Natural killer cell (primary cell): Measurements from ENCODE around the gene CCDC88A. TPM values are rescaled to one million over a fixed set of nuclear protein-coding genes. Genes with fewer than 3 reads are reported as not detected.

Experiments
- ATAC-seq, 3 donors: fragments of 150-1000 bp in 2 of 3; fragments of 200-7000 bp in 1 of 3; cut with Tn5 transposase; 1 replicate in 1 of 3; 2 replicates in 2 of 3; pipeline ENCODE4 v1.10.0; 2021; ENCODE audit warnings: mild to moderate bottlenecking in 2 of 3, moderate library complexity in 2 of 3
- DNase-seq, 2 donors: peaks; one replicate each; pipeline versions ENCODE4 v3.0.0 to v3.0.0-alpha.2; 2013 to 2021; ENCODE audit warnings: mixed read lengths in 1 of 2
- H3K27ac ChIP-seq: one replicate; pipeline ENCODE4 v1.5.1; 2013; ENCODE audit warnings: mild to moderate bottlenecking, low read length
- H3K27me3 ChIP-seq: one replicate; pipeline ENCODE4 v1.6.1; 2013; ENCODE audit warnings: low read length; ENCODE audit not compliant: control insufficient read depth, insufficient read depth
- H3K36me3 ChIP-seq: one replicate; pipeline ENCODE4 v1.6.1; 2013; ENCODE audit warnings: low read length; ENCODE audit not compliant: control insufficient read depth, insufficient read depth
- H3K4me1 ChIP-seq: one replicate; pipeline ENCODE4 v1.6.1; 2013; ENCODE audit warnings: low read length; ENCODE audit not compliant: control insufficient read depth, insufficient read depth
- H3K4me3 ChIP-seq: one replicate; pipeline ENCODE4 v1.5.1; 2013; ENCODE audit warnings: low read length
- H3K9me3 ChIP-seq: one replicate; pipeline ENCODE4 v1.6.1; 2013; ENCODE audit warnings: low read length; ENCODE audit not compliant: control insufficient read depth, insufficient read depth
- H3K27ac Mint-ChIP-seq, 2 donors: one replicate each; pipeline ENCODE4 v1.8.0; 2022; ENCODE audit warnings: mild to moderate bottlenecking in 2 of 2, mixed read lengths in 2 of 2, moderate library complexity in 1 of 2
- H3K27me3 Mint-ChIP-seq, 2 donors: one replicate each; pipeline ENCODE4 v1.8.0; 2022; ENCODE audit warnings: low read depth in 2 of 2, mixed read lengths in 2 of 2
- H3K36me3 Mint-ChIP-seq: one replicate; pipeline ENCODE4 v1.8.0; 2022; ENCODE audit warnings: mixed read lengths
- H3K4me1 Mint-ChIP-seq, 2 donors: one replicate each; pipeline ENCODE4 v1.8.0; 2022; ENCODE audit warnings: mixed read lengths in 2 of 2
- H3K4me3 Mint-ChIP-seq: one replicate; pipeline ENCODE4 v1.8.0; 2022; ENCODE audit warnings: mild to moderate bottlenecking, moderate library complexity, mixed read lengths
- H3K9me3 Mint-ChIP-seq, 2 donors: one replicate each; pipeline ENCODE4 v1.8.0; 2022; ENCODE audit warnings: mixed read lengths in 2 of 2
- WGBS: methylation state at CpG from one replicate; pipeline ENCODE4 v1.1.7; 2013; ENCODE audit warnings: missing lambda C conversion rate; ENCODE audit not compliant: insufficient coverage; 5-methylcytosine and 5-hydroxymethylcytosine counted together
- intact Hi-C: fragments of 100-400 bp; cut with micrococcal nuclease; formaldehyde crosslinking; loops from one replicate; pipeline ENCODE4 v1.14.2; 2022
- total RNA-seq, 4 donors: library from RNA; stranded (reverse); fragments of 120-200 nt in 1 of 4; gene quantifications; one replicate each; pipeline versions ENCODE4 v1.2.3 to v1.2.4, GENCODE V29; 2013 to 2022
- TF ChIP-seq, protein P1 (sequence below): fragments of 200-600 bp; IDR thresholded peaks from one replicate; pipeline ENCODE4 v1.8.0; 2022; ENCODE audit warnings: antibody characterized with exemption

CCDC88A gene
- total RNA-seq, 3 donors from 2014 or later (not counting 1 experiment from before 2014, with no cell fraction given), result 20.4 to 39.0 (median 26.4) TPM

DNA sequence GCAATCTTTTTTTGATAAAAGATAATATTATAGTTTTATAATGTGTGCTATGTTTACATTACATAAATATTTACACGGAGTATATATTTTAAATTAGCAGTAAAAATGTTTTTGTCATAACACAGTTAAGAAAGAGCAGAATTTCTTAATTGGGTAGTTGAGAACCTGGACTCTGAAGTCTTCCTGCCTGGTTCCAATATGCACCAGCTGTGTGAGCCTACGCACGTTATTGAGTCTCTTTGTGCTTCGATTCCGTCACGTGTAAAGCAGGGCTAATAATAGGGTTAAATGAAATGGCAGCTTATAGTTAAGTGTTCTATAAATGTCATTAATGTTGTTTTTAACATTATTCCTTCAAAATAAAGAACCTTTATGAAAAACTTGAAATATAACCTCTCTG is 1.2 kb upstream of the CCDC88A start:
- whole genome bisulfite sequencing, result 81% methylated on average over 4 of the region's 6 CpGs
- no peaks in the 10 kb centered on the region for H3K27me3 ChIP-seq
- no peaks in the 10 kb centered on the region for H3K36me3 ChIP-seq
- H3K4me3 Mint-ChIP-seq, result peak overlapping the region; percentile 88
- H3K4me3 ChIP-seq, result peak overlapping the region; percentile 78
- no peaks in the 10 kb centered on the region for H3K9me3 ChIP-seq
- DNase-seq, result peak in 1 of 2 donors; percentile 11
- no peaks in the 10 kb centered on the region for H3K9me3 Mint-ChIP-seq
- TF ChIP-seq, protein P1, sequence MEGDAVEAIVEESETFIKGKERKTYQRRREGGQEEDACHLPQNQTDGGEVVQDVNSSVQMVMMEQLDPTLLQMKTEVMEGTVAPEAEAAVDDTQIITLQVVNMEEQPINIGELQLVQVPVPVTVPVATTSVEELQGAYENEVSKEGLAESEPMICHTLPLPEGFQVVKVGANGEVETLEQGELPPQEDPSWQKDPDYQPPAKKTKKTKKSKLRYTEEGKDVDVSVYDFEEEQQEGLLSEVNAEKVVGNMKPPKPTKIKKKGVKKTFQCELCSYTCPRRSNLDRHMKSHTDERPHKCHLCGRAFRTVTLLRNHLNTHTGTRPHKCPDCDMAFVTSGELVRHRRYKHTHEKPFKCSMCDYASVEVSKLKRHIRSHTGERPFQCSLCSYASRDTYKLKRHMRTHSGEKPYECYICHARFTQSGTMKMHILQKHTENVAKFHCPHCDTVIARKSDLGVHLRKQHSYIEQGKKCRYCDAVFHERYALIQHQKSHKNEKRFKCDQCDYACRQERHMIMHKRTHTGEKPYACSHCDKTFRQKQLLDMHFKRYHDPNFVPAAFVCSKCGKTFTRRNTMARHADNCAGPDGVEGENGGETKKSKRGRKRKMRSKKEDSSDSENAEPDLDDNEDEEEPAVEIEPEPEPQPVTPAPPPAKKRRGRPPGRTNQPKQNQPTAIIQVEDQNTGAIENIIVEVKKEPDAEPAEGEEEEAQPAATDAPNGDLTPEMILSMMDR, result no peak
- H3K4me1 Mint-ChIP-seq, result peaks cover 31 to 37% of the 10 kb centered on the region in 2 donors
- H3K36me3 Mint-ChIP-seq, result no peaks in the 10 kb centered on the region
- intact Hi-C loops, result loop anchor here (2.0 to 10.0 kb wide), 2 partner anchors 196 to 406 kb away; partner anchors contain the start of gene PPP4R3B
- ATAC-seq, result no peak
- H3K4me1 ChIP-seq, result peaks cover 3% of the 10 kb centered on the region
- H3K27me3 Mint-ChIP-seq, result peaks cover 12 to 20% of the 10 kb centered on the region in 2 donors
- H3K27ac ChIP-seq, result no peak overlapping the region
- peak overlapping the region in 1 of 2 donors; percentile 92 for H3K27ac Mint-ChIP-seq

DNA sequence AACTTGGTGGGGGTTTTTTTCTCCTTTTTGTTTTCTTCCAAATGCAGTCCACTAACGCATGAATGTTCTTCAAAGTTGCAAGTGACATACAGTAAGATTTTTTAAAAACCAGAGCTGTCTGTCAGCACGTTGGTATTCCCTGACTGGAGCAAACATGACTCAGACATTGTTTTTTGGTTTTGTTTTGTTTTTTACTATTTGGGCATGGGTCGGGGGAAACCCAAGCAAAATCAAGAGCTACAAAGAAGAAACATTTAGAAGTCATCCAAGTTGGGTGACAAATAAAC is 726 bp upstream of the CCDC88A start:
- TF ChIP-seq, protein P1, result no peak
- intact Hi-C loops, result loop anchor here (2.0 to 10.0 kb wide), 2 partner anchors 196 to 406 kb away; partner anchors contain the start of gene PPP4R3B
- H3K27me3 Mint-ChIP-seq, result peaks cover 8 to 15% of the 10 kb centered on the region in 2 donors
- DNase-seq, result no peak
- Histone ChIP-seq H3K4me3 (peak overlapping the region; percentile 78), H3K9me3 (no peaks in the 10 kb centered on the region), H3K36me3 (no peaks in the 10 kb centered on the region), H3K4me1 (peaks cover 3% of the 10 kb centered on the region), H3K27ac (peak overlapping the region; percentile 24), H3K27me3 (no peaks in the 10 kb centered on the region)
- H3K27ac Mint-ChIP-seq, result peak overlapping the region; percentile 36 to 92
- no peaks in the 10 kb centered on the region for H3K9me3 Mint-ChIP-seq
- WGBS, result 0% methylated on average over 3 of the region's 3 CpGs
- no peaks in the 10 kb centered on the region for H3K36me3 Mint-ChIP-seq
- ATAC-seq, result no peak
- H3K4me3 Mint-ChIP-seq, result peak overlapping the region; percentile 88
- H3K4me1 Mint-ChIP-seq, result peaks cover 31 to 38% of the 10 kb centered on the region in 2 donors

DNA sequence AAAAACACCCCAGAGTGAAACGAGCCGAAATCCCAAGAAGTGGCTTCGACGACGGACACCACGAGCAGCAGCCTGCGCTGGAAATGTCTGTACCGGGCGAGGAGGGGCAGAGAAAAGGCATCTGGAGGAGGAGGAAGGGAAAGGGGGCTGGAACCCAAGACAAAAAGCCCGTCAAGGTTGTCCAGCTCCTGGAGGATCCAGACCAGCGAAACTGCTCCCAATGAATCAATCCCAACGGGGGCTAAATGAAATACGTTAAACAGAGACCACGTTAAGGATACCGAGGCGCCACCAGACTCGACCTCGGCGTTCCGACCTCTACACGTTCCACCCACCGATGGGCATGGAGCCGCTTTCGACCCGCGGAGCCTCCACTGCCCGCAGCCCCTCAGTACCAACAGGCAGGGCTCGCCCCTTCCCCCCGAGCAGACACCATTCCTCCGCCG is 400 bp downstream of the CCDC88A start:
- peaks cover 31 to 38% of the 10 kb centered on the region in 2 donors for H3K4me1 Mint-ChIP-seq
- intact Hi-C loops, result loop anchor here (1.0 to 5.0 kb wide), 2 partner anchors 186 to 367 kb away; partner anchors contain the start of gene RTN4
- H3K4me3 ChIP-seq, result peak overlapping the region; percentile 78
- H3K9me3 Mint-ChIP-seq, result no peaks in the 10 kb centered on the region
- H3K27ac ChIP-seq, result peak overlapping the region; percentile 70
- H3K36me3 ChIP-seq, result no peaks in the 10 kb centered on the region
- H3K27me3 Mint-ChIP-seq, result peaks cover 4 to 11% of the 10 kb centered on the region in 2 donors
- WGBS, result under 1% methylated on average over 29 of the region's 31 CpGs
- H3K27me3 ChIP-seq, result no peaks in the 10 kb centered on the region
- H3K4me1 ChIP-seq, result peaks cover 3% of the 10 kb centered on the region
- TF ChIP-seq, protein P1, result no peak
- H3K36me3 Mint-ChIP-seq, result no peaks in the 10 kb centered on the region
- DNase-seq, result peak in 1 of 2 donors; percentile 58
- H3K4me3 Mint-ChIP-seq, result peak overlapping the region; percentile 88
- peak; percentile 41 to 46 (median 45) for ATAC-seq
- H3K27ac Mint-ChIP-seq, result peak overlapping the region; percentile 80 to 92
- H3K9me3 ChIP-seq, result no peaks in the 10 kb centered on the region
